Measurements from ENCODE around the gene MOB3B. TPM values are rescaled to one million over a fixed set of nuclear protein-coding genes. Genes with fewer than 3 reads are reported as not detected.
"Not testable (repeated sequence)": the region's sequence is repeated elsewhere in the genome, so short reads cannot be mapped to it uniquely, and the experiment has no call there.

The MOB3B gene
- total RNA-seq, 1 donor from 2014 or later, result 0.26 TPM

DNA sequence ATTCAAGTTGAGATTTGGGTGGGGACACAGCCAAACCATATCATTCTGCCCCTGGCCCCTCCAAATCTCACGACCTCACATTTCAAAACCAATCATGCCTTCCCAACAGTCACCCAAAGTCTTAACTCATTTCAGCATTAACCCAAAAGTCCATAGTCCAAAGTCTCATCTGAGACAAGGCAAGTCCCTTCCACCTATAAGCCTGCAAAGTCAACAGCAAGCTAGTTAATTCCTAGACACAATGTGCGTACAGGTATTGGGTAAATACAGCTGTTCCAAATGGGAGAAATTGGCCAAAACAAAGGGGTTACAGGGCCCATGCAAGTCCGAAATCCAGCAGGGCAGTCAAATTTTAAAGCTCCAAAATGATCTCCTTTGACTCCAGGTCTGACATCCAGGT lies 64.7 kb downstream of the MOB3B start:
- H3K4me1 Mint-ChIP-seq (ENCODE audit: low read depth); DNase-seq (ENCODE audit: low spot score); H3K36me3 Mint-ChIP-seq (ENCODE audit: low read depth); H3K27ac Mint-ChIP-seq; H3K4me3 Mint-ChIP-seq; intact Hi-C loops (cut with micrococcal nuclease); H3K9me3 Mint-ChIP-seq; H3K27me3 Mint-ChIP-seq (ENCODE audit: insufficient read depth): not testable (repeated sequence)

DNA sequence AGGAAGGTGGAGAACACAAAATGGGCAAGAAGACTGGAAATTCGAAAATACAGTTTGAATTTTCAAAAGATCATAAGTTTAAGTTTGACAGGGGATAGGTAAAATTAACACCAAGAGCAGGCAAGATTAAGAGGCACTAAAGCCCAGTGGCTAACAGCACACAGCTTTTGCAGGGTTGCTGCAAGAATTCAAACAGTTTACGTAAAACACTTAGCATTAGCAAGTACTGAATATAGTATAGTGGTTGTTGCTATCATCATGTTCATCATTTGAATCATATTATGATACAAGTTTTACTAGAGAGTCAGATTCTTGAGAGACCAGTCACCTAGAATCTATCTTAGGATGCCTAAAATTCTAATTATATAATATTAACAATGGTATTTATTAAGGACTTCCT lies 66.8 kb downstream of the MOB3B start:
- no peak for DNase-seq (ENCODE audit: low spot score)
- Mint-ChIP-seq H3K4me3 (no peak overlapping the region), H3K27ac (no peak overlapping the region), H3K36me3 (ENCODE audit: low read depth) (no peaks in the 10 kb centered on the region), H3K27me3 (ENCODE audit: insufficient read depth) (no peaks in the 10 kb centered on the region), H3K4me1 (ENCODE audit: low read depth) (no peaks in the 10 kb centered on the region), H3K9me3 (no peaks in the 10 kb centered on the region)
- intact Hi-C loops (cut with micrococcal nuclease), result no loop called here

DNA sequence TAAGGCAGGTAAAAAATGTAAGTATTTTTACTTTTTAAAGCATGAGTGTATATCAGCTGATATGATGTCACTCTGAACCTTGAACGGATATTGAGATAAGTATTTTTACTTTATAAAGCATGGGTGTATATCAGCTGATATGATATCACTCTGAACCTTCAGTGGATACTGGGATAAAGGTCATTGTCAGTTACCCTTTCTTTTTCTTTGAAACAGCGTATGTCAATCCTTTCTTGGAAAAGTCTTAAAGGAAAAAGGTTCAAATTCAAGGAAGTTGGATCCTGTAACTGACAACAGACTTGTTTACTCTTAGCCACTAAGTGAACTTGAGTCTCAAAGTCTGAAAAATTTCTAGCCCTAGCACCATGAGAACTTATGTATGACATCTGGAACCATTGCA lies 67.2 kb downstream of the MOB3B start:
- Mint-ChIP-seq H3K27ac (no peak overlapping the region), H3K9me3 (no peaks in the 10 kb centered on the region), H3K36me3 (ENCODE audit: low read depth) (no peaks in the 10 kb centered on the region), H3K4me1 (ENCODE audit: low read depth) (peaks cover 4% of the 10 kb centered on the region), H3K4me3 (no peak overlapping the region), H3K27me3 (ENCODE audit: insufficient read depth) (no peaks in the 10 kb centered on the region)
- DNase-seq (ENCODE audit: low spot score), result no peak
- intact Hi-C loops (cut with micrococcal nuclease), result no loop called here

DNA sequence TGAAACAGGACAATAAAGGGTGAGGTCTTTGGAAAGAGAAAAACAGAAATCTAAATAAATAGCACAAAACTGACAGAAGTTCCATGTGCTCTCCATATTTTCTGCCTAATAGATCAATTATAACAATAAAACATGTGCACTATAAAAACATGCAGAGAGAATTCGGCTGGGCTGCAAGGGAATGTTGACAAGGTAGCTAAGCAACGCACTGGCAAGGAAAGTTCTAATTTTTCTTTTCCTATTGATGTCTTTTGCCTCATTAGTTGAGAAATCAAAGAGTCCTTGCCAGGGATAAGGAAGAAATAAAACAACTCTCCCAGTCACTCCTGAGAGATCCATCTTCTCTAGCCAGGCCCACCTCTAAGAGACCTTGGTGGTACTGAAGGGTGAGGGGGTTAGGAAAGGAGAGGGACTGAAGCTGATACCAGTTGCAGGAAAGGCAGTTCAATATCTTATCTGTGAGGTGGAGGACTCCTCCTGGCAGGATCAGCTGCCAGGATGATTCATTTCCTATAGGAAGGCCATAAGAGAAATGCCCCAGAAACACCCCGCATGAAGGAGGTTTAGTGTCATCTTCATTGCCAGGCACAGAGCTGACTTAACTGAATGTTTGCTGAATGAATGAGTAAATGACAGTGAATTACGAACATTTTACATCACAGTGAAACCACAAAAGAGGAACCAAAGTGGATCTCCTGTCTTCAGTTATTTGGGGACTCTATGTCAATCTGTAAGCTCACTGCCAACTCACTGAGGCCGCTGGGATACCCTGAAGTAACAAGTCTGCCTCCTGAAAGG lies 69.2 kb downstream of the MOB3B start:
- Mint-ChIP-seq H3K4me3 (no peak overlapping the region), H3K4me1 (ENCODE audit: low read depth) (peaks cover 5% of the 10 kb centered on the region), H3K36me3 (ENCODE audit: low read depth) (no peaks in the 10 kb centered on the region), H3K9me3 (no peaks in the 10 kb centered on the region), H3K27me3 (ENCODE audit: insufficient read depth) (no peaks in the 10 kb centered on the region), H3K27ac (no peak overlapping the region)
- no peak for DNase-seq (ENCODE audit: low spot score)
- intact Hi-C loops (cut with micrococcal nuclease), result no loop called here

DNA sequence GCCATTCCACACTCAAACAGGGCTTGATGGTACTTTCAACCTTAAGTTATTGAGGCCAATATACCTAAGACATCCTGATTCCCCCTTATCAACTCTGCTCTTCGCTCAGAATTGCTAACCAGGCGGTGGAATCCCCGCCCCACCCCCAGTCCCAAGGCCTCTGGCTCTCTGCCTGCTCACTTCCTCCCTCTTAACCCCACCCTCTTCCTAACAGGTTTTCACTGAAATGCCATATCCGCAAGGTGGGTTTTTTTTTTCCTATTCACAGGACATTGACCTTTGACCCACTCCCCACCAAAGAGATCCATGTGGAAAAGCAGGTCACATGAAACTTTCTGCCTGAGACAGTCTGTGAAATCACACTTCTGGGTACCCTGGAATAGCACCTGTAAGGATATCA lies 72.2 kb downstream of the MOB3B start:
- no peaks in the 10 kb centered on the region for H3K36me3 Mint-ChIP-seq (ENCODE audit: low read depth)
- no peaks in the 10 kb centered on the region for H3K27me3 Mint-ChIP-seq (ENCODE audit: insufficient read depth)
- H3K27ac Mint-ChIP-seq, result no peak overlapping the region
- H3K9me3 Mint-ChIP-seq, result no peaks in the 10 kb centered on the region
- H3K4me1 Mint-ChIP-seq (ENCODE audit: low read depth), result peaks cover 5% of the 10 kb centered on the region
- no peak for DNase-seq (ENCODE audit: low spot score)
- intact Hi-C loops (cut with micrococcal nuclease), result no loop called here
- no peak overlapping the region for H3K4me3 Mint-ChIP-seq

DNA sequence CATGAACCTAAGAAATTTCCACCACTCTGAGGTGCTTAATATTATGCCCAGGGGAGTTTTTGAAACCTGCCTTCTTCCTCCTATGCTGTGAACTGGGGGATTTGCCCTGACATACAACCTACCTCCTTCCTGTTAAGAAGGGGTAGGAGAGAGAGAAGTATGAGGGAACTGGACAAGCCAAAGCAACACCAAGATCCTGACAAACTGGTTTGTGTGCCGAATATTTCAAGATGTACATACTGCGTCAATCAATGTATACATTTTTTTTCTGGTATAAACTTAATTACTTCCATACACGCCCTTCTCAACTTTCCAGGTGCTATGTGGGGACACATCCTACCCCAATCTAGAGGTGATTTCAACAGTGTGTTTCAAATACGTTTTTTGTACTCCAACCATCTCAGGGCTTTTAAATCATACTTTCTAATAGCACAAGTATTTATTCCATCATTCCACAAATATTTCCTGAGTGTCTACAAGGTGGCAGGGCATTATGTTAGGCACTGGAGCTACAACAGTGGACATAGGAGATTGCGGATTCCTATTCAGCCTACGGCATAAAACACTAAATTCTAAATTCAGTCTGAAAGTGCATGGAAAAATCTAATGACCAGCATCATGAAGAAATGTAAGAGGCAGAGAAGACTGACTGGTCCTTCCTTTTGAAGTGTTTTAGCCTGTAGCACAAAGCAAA lies 75.6 kb downstream of the MOB3B start:
- no peaks in the 10 kb centered on the region for H3K9me3 Mint-ChIP-seq
- H3K27ac Mint-ChIP-seq, result no peak overlapping the region
- no peaks in the 10 kb centered on the region for H3K36me3 Mint-ChIP-seq (ENCODE audit: low read depth)
- H3K4me1 Mint-ChIP-seq (ENCODE audit: low read depth), result peaks cover 5% of the 10 kb centered on the region
- intact Hi-C loops (cut with micrococcal nuclease), result no loop called here
- H3K4me3 Mint-ChIP-seq, result no peak overlapping the region
- no peak for DNase-seq (ENCODE audit: low spot score)
- peaks cover 2% of the 10 kb centered on the region for H3K27me3 Mint-ChIP-seq (ENCODE audit: insufficient read depth)

DNA sequence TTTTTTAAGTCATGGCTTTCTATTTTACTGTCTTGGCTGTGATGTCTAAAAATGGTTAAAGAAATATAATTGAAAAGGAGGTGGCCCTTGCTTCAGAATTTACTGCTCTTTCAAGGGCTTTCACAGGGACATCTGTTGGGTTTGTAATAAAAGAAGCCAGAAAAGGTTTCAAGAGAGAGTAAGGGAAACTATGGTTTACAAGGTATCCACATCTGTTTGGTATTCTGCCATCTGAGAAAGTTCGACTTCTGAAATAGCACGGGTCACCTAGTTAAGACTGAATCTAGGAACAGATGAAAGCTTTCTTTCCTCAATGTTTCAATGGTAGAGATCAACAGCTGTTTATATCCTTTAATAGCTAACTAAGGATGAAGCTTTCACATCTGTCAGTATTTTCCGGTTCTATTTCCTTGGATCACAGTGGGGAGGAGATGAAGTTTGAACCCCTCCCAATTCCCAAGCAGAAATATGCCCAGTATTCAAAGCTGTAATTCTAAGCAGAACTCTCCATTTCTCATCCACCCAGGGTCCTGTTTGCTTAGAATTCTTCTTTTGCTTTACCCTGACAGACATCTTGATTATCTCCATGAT lies 78.3 kb downstream of the MOB3B start:
- Mint-ChIP-seq H3K27me3 (ENCODE audit: insufficient read depth) (peaks cover 2% of the 10 kb centered on the region), H3K27ac (no peak overlapping the region), H3K36me3 (ENCODE audit: low read depth) (no peaks in the 10 kb centered on the region), H3K4me1 (ENCODE audit: low read depth) (no peaks in the 10 kb centered on the region), H3K9me3 (no peaks in the 10 kb centered on the region), H3K4me3 (no peak overlapping the region)
- no peak for DNase-seq (ENCODE audit: low spot score)
- intact Hi-C loops (cut with micrococcal nuclease), result no loop called here

DNA sequence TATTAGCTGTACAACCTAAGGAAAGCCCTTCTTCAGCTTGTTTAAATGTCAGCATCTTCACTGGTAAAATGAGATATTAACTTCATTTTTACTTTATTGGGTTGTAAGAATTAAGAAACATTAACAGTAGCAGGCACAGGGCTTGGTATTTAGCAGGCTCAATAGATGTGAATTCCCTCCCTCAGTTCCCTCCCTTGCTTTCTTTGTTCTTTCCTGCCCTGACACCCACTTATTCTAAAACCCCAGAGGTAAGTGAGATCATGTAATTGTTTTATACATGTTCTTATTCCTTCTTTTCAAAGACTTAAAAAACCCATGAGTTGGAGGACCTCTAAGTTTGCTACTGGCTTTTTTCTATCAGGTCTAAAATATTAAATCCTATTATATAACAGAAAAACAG lies 78.9 kb downstream of the MOB3B start:
- DNase-seq (ENCODE audit: low spot score), result no peak
- intact Hi-C loops (cut with micrococcal nuclease), result no loop called here
- H3K9me3 Mint-ChIP-seq, result no peaks in the 10 kb centered on the region
- H3K27me3 Mint-ChIP-seq (ENCODE audit: insufficient read depth), result peaks cover 2% of the 10 kb centered on the region
- H3K4me1 Mint-ChIP-seq (ENCODE audit: low read depth), result no peaks in the 10 kb centered on the region
- H3K36me3 Mint-ChIP-seq (ENCODE audit: low read depth), result no peaks in the 10 kb centered on the region
- H3K27ac Mint-ChIP-seq, result no peak overlapping the region
- no peak overlapping the region for H3K4me3 Mint-ChIP-seq

DNA sequence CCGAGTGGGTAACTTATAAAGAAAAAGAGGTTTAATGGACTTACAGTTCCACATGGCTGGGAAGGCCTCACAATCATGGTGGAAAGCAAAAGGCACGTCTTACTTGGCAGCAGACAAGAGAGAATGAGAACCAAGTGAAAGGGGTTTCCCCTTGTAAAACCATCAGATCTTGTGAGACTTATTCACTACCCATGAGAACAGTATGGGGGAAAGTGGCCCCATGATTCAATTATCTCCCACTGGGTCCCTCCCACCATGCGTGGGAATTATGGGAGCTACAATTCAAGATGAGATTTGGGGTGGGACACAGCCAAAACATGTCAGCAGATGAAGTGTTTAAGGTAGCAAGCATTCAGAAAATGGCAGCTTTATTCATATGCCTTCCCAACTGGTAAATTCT lies 81.3 kb downstream of the MOB3B start:
- H3K9me3 Mint-ChIP-seq; H3K27ac Mint-ChIP-seq; H3K27me3 Mint-ChIP-seq (ENCODE audit: insufficient read depth); H3K36me3 Mint-ChIP-seq (ENCODE audit: low read depth); intact Hi-C loops (cut with micrococcal nuclease); H3K4me3 Mint-ChIP-seq; H3K4me1 Mint-ChIP-seq (ENCODE audit: low read depth); DNase-seq (ENCODE audit: low spot score): not testable (repeated sequence)

DNA sequence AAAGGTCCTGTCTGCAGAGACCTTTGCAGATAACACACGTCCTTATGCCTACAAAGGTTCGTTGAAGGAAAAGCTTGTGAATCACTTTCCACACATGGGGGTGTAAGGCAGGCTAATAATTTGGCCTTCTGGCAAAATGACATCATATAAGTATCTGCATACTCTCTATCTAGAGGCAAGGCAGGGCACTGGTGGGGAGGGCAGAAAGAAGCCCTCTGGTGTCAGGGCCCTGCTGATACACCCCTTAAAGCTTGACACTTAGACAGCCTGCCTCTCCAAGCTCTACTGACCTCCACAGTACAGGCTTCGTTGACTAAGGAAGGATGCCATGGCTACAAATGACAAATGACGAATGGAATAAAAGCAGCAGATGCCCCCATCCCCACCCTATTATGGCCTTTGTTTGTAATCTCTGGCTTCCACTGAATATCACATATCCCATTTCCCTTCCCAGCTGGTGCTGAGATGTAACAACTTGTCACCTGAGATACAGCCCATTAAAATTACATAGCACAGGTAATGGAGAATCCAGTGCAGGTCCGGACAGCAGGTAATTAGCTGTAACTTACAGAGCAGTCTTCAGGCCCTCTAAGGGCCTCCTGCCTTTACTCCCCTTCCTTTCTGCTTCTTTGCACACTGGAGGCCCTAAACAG lies 82.5 kb downstream of the MOB3B start:
- no peak for DNase-seq (ENCODE audit: low spot score)
- H3K36me3 Mint-ChIP-seq (ENCODE audit: low read depth), result no peaks in the 10 kb centered on the region
- H3K9me3 Mint-ChIP-seq, result no peaks in the 10 kb centered on the region
- no peak overlapping the region for H3K27ac Mint-ChIP-seq
- H3K4me3 Mint-ChIP-seq, result no peak overlapping the region
- H3K4me1 Mint-ChIP-seq (ENCODE audit: low read depth), result no peaks in the 10 kb centered on the region
- peaks cover 2% of the 10 kb centered on the region for H3K27me3 Mint-ChIP-seq (ENCODE audit: insufficient read depth)
- intact Hi-C loops (cut with micrococcal nuclease), result no loop called here

DNA sequence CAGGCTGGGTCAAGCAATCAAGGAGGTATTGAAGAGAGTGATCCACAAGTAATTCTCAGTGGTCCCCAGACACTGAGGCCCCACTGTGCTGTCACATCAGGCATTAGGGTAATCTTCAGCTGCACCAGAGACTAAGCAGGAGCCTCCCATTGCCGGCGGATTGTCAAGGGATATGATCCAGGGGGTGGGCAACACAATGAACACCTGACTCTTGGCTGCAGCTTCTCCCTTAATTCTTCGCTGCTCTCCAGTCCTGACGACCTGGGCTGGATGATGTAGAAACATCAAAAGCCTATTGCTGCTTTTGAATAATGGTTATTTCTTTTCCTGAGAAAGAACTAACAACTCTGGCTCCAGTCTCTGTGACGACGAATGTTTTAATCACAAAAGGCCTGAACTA lies 83.9 kb downstream of the MOB3B start:
- Mint-ChIP-seq H3K9me3 (no peaks in the 10 kb centered on the region), H3K4me1 (ENCODE audit: low read depth) (no peaks in the 10 kb centered on the region), H3K4me3 (no peak overlapping the region), H3K27ac (no peak overlapping the region), H3K36me3 (ENCODE audit: low read depth) (no peaks in the 10 kb centered on the region), H3K27me3 (ENCODE audit: insufficient read depth) (no peaks in the 10 kb centered on the region)
- no peak for DNase-seq (ENCODE audit: low spot score)
- intact Hi-C loops (cut with micrococcal nuclease), result no loop called here

DNA sequence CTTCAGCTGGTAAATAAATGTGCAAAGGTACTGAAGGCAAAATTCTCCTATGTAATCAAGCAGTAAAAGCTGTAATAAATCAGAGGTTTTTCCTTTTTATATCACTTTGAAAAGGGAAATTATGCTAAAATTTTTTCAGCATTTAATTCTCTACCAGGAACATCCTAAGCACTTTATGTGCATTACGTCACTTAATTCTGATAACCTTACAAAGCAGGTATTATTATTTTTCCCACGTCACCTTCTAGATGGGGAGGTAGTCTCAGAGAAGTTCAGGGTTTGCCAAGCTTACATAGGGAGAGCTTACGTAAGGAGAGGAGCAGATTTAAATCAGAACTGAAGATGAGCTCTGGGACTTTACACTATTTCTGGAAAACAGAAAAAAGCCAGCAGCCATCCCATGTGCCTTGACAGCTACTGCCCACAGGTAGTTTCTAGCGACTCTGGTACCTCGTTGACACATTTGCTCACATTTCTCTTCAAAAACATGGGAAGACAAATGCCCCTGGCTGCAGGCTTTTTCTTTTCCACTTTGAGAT lies 84.5 kb downstream of the MOB3B start:
- Mint-ChIP-seq H3K9me3 (no peaks in the 10 kb centered on the region), H3K27ac (no peak overlapping the region), H3K27me3 (ENCODE audit: insufficient read depth) (no peaks in the 10 kb centered on the region), H3K4me3 (no peak overlapping the region), H3K36me3 (ENCODE audit: low read depth) (no peaks in the 10 kb centered on the region), H3K4me1 (ENCODE audit: low read depth) (no peaks in the 10 kb centered on the region)
- DNase-seq (ENCODE audit: low spot score), result no peak
- intact Hi-C loops (cut with micrococcal nuclease), result no loop called here

DNA sequence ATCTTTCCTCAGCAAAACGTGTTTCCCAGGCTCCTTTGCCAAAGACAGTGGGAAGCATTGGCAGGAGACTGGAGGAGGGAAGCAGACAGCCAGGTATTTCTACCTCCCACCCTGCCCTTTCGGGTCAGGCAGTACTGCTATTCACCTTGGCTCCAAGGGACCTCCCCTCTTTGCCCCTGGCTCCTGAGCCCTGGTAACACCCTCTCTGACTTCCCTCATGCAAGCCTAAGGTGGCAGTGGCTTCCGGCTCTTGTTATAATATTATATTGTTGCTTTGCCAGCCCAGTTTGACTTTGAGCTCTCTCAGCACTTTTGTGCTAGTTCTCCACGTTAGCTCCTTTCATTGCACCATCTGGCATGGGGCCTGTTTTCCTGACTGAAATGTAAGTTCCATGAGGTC lies 87.2 kb downstream of the MOB3B start:
- H3K4me1 Mint-ChIP-seq (ENCODE audit: low read depth), result no peaks in the 10 kb centered on the region
- intact Hi-C loops (cut with micrococcal nuclease), result loop anchor here (5.0 kb wide), 1 partner anchor 85 kb away; the partner anchor contains the start of gene MOB3B
- no peak for DNase-seq (ENCODE audit: low spot score)

More for the DNA sequence above, 87.2 kb downstream of the MOB3B start:
- no peaks in the 10 kb centered on the region for H3K27me3 Mint-ChIP-seq (ENCODE audit: insufficient read depth)
- no peaks in the 10 kb centered on the region for H3K36me3 Mint-ChIP-seq (ENCODE audit: low read depth)
- H3K4me3 Mint-ChIP-seq, result no peak overlapping the region
- no peak overlapping the region for H3K27ac Mint-ChIP-seq
- H3K9me3 Mint-ChIP-seq, result no peaks in the 10 kb centered on the region

Data from activated T-helper 1 cell treated with anti-CD3 and anti-CD28 coated beads, Interleukin-12 subunit alpha, Interleukin-12 subunit beta, Interleukin-2, Interleukin-4 antibody, amounts not matched to agents 30 ng/mL and 10 ng/mL and 1 ng/mL, durations not matched to agents 14 hours and 24 hours and 36 hours (primary cell).